NCI-H69 (cell line): ENCODE data around the gene PIK3C3.
A peak's percentile ranks its signal among the peaks of the same experiment; 100 is the strongest.
"Not testable (repeated sequence)": the region's sequence is repeated elsewhere in the genome, so short reads cannot be mapped to it uniquely, and the experiment has no call there.

Experiments
- DNase-seq: peaks from one replicate; lab custom pipeline; 2025; lab: John Stamatoyannopoulos, UW

PIK3C3 gene

DNA sequence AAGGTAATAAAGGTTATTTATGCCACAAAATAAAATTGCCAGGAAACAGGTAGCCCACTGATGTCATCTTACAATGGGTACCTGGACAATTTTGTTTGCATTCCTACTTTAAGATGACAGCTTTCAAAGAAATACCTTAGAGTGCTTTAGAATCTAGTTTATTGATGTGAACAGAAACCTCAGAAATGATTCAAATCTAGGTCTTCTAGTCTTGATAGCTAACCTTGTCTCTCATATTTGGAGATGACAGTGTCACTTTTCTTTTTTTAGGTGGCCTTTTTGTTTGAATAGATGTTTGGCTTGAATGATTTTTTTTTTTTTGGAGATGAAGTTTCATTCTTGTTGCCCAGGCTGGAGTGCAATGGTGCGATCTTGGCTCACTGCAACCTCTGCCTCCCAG is 69.1 kb downstream of the PIK3C3 start:
- DNase-seq, result no peak

DNA sequence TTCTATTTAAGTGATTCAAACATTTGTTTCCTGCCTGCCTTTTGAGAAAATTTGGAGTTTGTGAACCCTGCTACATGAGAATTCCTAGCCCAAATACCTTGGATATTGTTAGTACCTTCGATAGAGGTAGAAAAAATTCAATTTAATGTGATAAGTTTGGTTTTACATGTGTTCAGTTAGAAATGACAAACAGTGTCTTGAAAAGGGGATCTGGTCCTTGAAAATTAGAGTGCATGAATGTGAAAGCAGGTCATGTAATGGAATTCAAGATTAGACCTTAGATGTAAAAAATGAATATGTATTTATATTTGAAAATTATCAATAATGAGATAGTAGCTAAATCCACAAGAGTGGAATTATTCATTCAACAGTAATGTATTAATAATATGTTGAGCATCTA is 70.5 kb downstream of the PIK3C3 start:
- no peak for DNase-seq

DNA sequence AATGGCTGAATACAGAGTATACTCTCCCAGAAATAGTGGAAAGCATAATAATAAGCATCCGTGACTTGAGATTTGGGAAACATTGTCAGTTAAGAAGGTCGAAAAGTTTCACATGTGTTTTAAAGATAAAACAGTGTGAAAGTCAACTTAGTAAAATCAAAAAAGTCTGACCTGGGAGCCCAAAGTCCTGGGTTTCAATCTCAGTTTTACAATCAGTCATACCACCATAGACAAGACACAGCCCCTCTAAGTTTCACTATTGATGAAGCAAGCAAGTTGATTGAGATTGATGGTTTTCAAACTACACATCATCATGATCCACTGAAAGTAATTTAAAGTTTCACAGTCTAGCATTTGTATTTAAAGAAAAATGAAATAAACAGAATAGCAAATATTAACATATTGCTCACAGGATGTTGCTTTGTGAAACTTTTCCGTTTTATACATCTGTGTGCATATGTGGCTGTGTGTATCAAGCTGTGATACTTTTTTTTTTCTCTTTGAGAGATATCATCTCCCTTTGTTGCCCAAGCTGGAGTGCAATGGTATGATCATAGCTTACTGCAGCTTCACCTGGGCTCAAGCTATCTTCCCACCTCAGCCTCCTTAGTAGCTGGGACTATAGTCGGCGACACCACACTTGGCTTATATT is 71.1 kb downstream of the PIK3C3 start:
- no peak for DNase-seq

DNA sequence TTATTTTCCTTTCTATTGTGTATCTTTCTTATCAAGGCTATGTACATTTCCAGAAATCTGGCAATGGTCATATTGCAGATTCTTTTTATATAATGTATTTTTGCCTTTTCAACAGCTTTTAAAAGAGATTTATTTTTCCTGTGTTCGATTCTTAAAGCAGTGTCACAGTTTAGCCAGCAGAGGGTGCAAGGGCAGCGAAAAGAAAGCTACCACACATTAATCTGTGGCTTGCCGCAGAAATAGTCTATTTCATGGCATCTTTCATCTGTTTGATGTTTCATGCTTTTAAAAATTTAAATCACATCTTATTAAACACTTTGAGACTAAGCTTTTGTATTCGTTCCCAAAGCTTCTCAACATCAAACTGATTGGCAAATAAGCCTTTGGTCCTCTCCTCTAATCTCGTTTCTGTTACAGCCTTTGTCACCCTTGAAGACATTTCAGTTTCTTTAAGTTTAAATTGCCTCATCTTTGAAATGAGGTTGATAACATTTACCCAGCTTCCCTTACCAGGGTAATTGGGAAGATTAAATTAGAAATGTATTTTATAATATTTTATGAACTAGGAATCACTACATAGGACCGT is 73.3 kb downstream of the PIK3C3 start:
- DNase-seq, result peak; percentile 59

DNA sequence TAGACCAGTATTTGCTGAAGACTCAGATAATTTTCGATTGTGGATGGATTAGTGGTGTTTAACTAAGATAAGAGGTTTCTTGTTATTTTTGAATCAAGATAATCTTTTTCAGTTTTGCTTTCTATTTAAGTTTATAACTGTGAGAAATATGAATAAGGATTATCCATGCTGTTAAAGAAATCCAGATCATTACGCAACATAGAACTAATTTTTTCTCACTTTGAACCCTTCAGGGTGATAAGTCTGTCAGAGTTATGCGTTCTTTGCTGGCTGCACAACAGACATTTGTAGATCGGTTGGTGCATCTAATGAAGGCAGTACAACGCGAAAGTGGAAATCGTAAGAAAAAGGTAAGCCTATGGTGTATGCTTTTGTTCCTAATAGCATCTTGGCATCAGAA is 74.1 kb downstream of the PIK3C3 start:
- no peak for DNase-seq

DNA sequence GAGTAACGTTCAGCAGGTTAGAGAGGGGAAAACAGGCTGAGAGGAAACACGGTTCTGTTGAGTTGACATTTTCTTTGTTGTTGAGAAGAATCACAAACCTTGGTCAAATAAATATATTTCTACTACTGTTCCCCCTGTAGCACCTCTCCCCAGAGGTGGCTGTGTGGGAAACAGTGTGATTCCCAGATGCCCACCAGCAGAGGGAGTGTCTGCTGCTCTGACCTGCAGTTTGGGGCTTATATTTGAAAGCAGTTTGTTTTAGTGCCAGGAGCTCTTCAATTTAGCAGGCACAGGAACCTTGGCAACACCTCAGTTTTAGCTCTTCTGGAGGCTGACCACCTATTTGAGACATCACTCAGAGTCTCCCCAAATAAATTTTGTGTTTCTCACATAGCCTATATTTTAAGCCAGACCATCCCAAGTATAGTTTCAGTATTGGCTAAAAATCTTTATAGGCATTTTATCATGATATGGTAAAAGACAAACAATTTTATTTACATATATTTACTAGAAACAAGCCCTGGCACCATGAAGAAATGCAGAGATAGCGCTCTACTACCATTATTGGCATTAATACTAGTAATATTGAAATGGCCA is 75.7 kb downstream of the PIK3C3 start:
- DNase-seq, result peak; percentile 66

DNA sequence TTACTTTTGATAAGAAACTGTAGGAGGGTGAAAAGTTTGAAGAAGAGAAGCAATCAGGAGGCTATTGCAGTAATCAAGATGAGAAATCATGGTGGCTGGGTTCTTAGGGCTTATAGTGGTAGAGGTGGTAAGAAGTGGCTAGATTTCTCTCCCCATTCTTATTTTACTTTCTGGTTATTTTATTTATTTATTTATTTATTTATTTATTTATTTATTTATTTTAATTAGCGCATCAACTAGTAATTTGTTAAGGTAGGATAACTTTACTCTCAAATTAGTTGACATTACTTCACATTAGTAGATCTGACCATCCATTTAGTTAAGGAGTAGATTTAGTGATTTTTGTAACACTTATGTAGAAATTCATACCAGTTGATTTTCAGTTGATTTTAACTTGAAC is 77.4 kb downstream of the PIK3C3 start:
- no peak for DNase-seq

DNA sequence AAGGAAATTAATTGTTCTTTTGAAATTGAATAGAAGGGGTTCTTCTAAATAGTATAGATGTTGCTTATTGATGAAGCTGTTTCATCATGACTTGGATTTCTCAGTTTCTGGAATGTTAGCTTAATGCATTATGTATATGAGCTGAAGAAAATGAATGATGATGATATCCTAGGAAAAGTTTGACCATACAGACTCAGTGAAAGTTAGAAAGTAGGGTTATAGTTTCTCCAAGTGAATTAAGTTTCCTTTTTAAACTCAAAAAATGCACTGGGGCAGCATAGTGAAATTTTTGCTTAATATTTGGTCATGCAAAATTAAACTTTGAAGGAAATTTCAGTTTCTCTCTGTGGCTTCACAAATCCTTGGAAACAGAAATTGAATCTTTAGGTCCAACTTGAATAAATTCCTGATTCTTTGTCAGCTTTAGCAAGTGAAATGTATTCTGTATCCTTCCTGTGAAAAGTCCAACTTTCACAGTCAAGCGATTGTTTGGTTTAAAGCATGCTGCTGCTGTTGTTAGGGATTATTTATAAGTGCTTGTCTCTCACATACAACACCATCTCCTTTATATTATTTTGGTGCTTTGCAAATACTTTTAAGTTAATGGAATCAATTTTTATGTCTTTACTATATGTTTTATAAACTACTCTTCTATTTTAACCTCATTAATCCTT is 78.2 kb downstream of the PIK3C3 start:
- DNase-seq, result no peak

DNA sequence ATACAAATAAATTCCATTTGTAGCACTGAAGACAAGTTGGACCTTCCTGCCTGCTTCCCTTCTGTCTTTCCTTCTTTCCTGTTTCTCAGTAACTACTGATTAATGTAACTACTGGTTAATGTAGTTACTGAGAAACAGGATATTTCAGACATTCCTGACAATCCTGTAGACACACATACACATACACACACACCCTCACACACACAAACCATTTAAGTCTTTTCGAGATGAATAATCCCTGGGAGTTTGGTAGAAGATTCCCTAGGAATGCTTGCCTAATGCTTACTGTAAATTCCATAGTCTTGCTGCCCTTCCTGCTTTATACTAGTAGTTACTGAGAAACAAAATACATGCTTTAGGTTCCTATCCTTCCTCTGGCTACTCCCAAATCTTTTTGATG is 83.9 kb downstream of the PIK3C3 start:
- DNase-seq, result no peak

DNA sequence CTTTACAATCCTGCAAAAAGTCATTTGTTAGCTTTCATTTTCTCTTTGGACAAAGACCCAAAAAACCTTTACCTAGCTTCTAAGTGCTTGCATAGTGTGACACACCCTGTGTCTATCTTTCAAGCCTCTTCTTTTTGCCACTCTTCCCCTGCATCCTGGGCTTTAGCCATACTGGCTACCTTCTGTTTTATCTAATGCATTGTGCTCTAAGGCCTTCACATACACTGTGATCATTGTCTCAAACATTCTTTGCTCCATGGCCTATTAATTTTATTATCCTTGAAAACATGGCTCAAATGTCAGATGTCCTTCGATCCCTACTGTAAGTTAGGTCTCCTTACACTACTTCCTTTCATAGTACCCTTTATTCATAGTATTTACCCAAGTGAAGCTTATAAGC is 84.4 kb downstream of the PIK3C3 start:
- no peak for DNase-seq

DNA sequence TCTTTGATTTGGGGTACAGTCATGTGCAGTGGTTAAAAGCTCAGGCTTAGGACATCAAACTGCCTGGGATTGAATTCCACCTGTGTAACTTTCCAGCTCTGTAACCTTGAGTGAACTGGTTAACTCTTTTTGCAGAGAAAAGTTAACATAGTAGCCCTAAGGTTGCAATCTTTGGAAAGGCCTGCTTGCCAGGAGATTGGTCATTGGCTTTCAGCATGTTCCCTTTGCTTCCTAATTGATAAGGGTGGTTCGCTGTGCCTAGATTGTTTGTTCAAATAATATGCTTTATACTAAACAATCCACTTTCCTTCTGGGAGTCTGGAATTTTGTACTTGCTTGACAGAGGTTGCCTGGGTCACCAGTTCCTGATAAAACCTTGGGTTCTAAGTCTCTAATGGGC is 86.8 kb downstream of the PIK3C3 start:
- no peak for DNase-seq

DNA sequence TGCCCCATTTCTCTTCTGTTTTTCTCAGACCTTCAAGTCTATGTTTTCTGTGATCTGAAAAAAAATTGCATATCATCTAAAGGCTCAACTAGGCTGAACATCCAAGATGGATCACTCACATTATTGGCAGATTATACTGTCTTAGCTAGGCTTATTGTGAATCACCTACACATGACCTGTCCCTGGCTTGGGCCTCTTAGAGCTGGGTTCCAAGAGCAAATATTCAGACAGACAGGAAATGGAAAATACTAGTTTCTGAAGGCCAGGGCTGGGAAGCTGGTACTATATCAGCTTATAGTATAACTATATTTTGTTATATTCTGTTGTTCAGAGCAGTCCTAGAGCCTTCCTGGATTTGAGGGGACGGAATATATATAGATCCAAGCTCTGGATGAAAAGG is 90.3 kb downstream of the PIK3C3 start:
- DNase-seq, result no peak

DNA sequence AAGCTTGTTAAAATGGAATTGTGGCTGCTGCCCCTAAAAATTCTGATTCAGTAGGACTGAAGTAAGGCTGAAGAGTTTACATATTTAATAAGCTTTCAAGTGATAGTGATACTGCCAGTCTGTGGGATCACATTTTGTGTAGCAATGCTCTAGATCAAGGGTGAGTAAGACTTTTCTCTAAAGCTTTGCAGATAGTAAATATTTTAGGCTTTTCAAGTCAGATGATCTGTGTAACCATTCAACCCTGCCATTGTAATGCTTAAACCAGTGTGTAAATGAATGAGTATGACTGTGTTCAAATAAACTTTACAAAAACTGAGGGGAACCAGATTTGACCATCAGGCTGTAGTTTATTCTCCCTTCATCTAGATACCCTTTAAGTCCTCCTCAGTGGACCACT is 92.7 kb downstream of the PIK3C3 start:
- DNase-seq, result no peak

DNA sequence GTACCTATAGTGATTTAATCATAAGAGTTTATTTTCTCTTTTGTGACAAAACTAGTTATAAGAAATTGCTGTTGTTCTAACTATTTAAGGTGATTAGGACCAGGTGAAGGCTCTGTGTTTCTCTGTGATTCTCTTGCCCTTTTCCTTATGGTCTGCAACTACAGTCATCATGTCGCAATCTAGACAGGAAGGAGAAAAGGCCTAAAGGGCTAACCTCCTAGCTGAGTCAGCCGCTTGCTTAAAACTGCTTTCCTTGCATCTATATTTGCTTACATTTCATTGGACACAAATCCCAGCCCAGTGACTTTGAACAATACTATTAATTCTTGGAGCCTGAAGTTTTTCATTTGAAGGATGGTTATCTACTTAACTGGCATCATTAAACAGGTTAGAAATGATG is 93.1 kb downstream of the PIK3C3 start:
- DNase-seq, result peak; percentile 18

DNA sequence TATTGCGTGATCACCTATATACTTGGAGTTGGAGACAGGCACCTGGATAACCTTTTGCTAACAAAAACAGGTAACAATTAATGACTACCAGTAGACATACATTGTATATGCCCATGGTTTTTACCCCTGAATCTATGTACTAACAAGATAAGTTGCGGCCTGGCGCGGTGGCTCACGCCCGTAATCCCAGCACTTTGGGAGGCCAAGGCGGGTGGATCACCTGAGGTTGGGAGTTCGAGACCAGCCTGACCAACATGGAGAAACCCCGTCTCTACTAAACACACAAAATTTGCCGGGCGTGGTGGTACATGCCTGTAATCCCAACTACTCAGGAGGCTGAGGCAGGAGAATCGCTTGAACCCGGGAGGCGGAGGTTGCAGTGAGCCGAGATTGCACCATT is 94.5 kb downstream of the PIK3C3 start:
- DNase-seq, result not testable (repeated sequence)

DNA sequence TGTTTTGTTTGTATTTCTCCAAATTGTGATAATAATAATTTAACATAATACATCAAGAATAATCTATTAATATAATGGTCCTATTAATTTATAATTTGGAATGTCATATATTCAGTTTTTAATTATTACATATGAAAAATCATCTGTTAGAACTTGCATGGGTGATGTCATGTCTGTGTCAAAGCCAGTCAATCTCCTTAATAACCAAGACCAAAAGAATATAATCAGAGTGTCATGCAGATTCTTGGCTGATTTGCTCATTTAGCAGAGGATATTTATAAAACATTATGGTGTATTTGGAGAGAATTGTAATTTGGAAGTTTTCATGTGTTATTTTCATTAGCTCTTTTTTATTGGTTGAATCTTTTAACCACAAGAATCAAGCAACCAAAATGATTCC is 96.4 kb downstream of the PIK3C3 start:
- no peak for DNase-seq

DNA sequence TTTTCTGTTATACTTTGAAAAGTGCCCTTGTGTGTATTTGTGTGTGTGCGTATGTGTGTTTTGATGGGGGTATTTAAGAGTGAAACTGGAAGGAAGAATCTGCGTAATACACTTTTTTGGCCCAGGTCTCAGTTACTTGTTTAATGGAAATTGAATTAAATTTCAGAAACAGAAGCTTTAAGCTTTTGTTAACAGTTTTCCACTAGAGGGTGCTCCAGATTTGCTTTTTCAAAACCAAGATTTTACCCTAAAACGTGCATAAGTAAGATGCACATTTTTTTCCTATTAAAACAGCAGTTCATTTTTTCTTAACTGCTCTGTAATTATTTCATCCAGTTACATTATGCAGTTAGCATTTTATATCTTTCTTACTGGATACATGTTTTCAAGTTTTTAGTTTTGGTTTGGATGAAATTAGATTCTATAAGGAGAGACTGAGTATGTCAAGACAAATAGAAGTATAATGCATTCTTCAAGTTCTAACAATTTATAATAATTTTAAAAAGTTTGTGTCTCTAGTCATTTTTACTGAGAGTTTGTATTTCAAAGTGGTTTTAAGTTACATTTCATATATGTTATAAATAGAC is 97.2 kb downstream of the PIK3C3 start:
- DNase-seq, result peak; percentile 60

DNA sequence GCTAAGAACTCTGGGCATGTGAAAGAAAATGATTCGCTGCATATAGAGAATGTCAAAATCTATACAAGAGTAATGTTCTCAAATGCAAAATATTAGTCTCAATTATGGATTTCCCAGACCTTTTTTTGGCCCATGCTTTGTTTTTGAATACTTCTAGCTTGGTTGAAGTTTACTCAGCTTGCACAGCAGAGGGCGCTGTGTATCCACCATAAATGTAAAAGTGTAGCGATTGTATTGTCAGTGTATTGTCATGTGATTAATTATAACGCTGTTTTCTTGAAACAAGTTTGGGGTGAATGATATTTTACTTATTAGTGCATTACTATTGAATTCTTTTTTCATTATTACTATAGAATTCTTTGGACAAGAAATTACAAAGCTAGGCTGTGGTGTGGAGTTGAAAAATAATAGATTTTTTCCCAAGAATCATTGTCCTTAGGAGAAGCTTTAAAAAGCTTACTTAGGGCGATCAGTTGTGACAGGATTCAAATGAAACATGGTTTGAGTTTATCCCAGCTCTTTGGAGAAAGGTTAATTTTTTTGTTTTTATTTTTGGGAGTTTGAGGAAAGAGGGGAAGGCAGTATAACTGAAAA is 98.3 kb downstream of the PIK3C3 start:
- DNase-seq, result peak; percentile 85

DNA sequence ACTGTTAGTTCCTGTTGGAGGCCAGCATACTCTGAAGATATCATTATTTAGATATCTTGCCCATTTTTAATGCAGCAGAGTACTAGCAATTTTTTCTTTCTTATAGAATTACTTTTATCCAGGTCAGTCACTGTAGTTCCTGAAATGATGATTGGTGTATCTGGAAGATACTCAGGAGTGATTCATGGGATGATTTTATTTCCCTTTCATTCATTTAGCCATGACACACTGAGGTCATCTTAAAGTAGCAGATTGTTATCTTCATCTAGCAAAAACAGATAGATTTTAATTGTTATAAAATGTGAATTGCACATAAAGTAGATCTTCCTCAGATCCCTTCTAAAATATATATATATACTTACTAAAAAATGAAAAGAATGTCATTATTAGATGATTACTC is 109.1 kb downstream of the PIK3C3 start:
- no peak for DNase-seq

DNA sequence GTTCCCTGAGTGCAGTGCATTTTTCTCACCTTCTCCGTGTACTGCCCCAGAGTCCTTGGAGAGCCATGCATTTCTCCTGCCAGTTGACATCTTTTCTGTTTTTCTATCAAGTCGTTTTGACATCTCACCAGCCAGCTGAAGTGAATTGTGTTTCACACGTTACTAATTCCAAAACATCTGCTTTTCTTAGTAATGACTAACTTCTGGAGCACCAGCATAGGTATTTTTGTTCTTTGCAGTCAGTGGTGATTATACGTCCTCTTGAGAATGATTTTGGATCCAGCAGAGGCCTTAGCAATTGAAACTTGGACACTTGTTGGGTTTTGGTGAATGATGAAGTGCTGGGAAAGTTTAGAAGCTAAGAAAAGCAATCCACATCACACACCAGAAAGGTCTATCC is 112.5 kb downstream of the PIK3C3 start:
- DNase-seq, result no peak

DNA sequence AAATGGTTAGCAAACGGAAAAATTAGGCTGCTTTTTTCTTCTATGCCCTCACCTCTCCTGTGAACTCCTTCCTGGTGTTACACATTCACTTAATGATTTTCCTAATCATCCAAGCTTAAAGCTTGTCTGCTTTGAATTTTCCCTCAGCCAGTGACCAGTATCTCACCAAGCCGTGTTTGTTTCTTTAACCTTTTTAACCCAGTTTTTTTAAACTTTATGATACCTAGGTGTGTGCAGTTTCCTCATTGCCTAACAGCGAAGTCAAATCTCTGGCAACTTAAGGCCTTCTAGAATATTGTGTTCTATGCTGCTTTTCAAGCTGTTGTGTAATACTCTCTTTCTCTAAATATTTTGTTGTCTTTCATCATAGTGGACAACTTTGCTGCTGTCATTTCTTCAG is 113.0 kb downstream of the PIK3C3 start:
- no peak for DNase-seq

DNA sequence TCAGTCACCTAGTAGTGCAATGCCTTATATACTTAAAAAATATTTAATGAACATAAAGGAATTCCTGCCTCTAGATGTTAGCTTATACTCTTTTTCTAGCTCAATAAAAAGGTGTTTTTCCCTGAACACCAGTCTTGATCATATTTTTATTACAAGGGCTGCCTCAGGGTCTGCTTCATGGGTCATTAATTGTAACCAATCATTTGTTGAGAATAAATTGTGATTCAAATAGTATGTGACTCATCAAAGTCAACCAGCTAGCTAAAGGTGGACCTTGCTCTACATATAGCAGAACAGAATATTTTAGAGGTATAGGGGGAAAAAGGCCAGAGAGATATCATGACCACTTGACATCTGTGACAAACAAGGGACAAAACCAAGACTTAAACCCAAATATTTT is 114.0 kb downstream of the PIK3C3 start:
- DNase-seq, result peak; percentile 26

DNA sequence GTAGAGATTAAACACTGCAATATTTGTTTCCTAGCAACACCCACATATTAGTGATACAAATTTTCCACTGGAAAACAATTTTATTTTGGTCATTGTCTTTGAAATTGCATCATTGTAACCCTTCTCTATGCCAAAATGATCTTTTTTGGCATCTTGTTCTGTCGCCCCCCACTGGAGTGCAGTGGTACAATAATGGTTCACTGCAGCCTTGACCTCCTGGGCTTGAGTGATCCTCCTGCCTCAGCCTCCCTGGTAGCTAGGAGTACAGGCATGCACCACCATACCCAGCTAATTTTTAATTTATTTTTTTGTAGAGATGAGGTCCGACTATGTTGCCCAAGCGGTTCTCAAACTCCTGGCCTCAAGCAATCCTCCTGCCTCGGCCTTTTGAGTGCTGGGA is 117.4 kb downstream of the PIK3C3 start:
- DNase-seq, result no peak
